GM21423 (cell line): ENCODE data around the gene ACTR10.

Experiments
- ATAC-seq: cut with Tn5 transposase; IDR thresholded peaks from one replicate; pipeline ENCODE4 v1.9.1; 2021; ENCODE audit warnings: mild to moderate bottlenecking, moderate library complexity; ENCODE audit not compliant: unreplicated experiment

Gene ACTR10

GRCh38 chr14:58199726-58200479 is at the start of gene ACTR10:
TSS of gene ACTR10 (plus strand) at chr14:58200149. CDS start at chr14:58200218, 69 bp downstream.
- ATAC-seq = peak; percentile 93

GRCh38 chr14:58150243-58150805 is 49.6 kb upstream of the ACTR10 start:
- ATAC-seq = no peak

GRCh38 chr14:58151133-58152013 is 48.6 kb upstream of the ACTR10 start:
- no peak for ATAC-seq

GRCh38 chr14:58152014-58152857 is 47.7 kb upstream of the ACTR10 start, which contains the start of gene ARMH4:
TSS of gene ARMH4 (minus strand) at chr14:58152213. CDS start at chr14:58139358, 12,855 bp downstream.
- ATAC-seq = peak; percentile 95

GRCh38 chr14:58160561-58160960 is 39.4 kb upstream of the ACTR10 start:
- no peak for ATAC-seq

- no peak for ATAC-seq
Observed at GRCh38 chr14:58166005-58166983, 33.7 kb upstream of the ACTR10 start.

- ATAC-seq = no peak
Observed at GRCh38 chr14:58167057-58167456, 32.9 kb upstream of the ACTR10 start.

- ATAC-seq = no peak
Observed at GRCh38 chr14:58167891-58168290, 32.1 kb upstream of the ACTR10 start.

- ATAC-seq = peak; percentile 95
Observed at GRCh38 chr14:58171090-58171489, 28.9 kb upstream of the ACTR10 start.

GRCh38 chr14:58177125-58177524 is 22.8 kb upstream of the ACTR10 start:
- ATAC-seq = no peak

GRCh38 chr14:58189176-58189575 is 10.8 kb upstream of the ACTR10 start:
- ATAC-seq = no peak

GRCh38 chr14:58191763-58192601 is 8.0 kb upstream of the ACTR10 start:
- ATAC-seq = no peak

- no peak for ATAC-seq
Observed at GRCh38 chr14:58193542-58193941, 6.4 kb upstream of the ACTR10 start.

- ATAC-seq = no peak
Observed at GRCh38 chr14:58196198-58196597, 3.8 kb upstream of the ACTR10 start.

GRCh38 chr14:58198086-58198485 is 1.9 kb upstream of the ACTR10 start:
- no peak for ATAC-seq

GRCh38 chr14:58200480-58200841 is 512 bp downstream of the ACTR10 start:
- peak; percentile 5 for ATAC-seq

- ATAC-seq = no peak
Observed at GRCh38 chr14:58200846-58201245, 897 bp downstream of the ACTR10 start.

- no peak for ATAC-seq
Observed at GRCh38 chr14:58213176-58213575, 13.2 kb downstream of the ACTR10 start.
